ENCODE measurements around the gene RTN4RL1. TPM values are rescaled to one million over a fixed set of nuclear protein-coding genes. Genes with fewer than 3 reads are reported as not detected.
"Not testable (repeated sequence)": the region's sequence is repeated elsewhere in the genome, so short reads cannot be mapped to it uniquely, and the experiment has no call there.

Gene RTN4RL1
- total RNA-seq, 1 experiment from 2014 or later = 0.12 TPM

DNA sequence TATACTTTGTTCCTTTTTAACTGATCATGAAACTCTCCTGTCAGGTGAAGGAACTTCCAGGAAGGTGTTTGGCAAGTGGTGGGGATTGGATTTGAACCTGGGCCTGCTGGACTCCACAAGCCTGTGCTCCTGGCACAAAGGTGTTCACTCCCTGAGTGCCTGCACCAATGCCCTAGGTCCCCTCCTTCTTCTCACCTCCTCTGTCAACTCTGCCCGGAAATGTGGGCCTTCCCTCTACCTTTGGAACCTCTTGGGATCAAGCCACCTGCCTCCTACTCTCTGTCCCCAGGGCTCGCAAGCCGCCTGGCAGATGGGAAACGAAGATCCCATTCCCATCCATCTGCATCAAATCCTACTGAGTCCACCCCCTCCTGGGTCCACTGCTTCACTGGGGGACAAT lies 40.0 kb downstream of the RTN4RL1 start:
- DNase-seq (ENCODE audit: extremely low read depth, low read depth) = no peak

GRCh38 chr17:1982793-1983366 lies 42.3 kb downstream of the RTN4RL1 start:
- not testable (repeated sequence) for DNase-seq (ENCODE audit: extremely low read depth, low read depth)

DNA sequence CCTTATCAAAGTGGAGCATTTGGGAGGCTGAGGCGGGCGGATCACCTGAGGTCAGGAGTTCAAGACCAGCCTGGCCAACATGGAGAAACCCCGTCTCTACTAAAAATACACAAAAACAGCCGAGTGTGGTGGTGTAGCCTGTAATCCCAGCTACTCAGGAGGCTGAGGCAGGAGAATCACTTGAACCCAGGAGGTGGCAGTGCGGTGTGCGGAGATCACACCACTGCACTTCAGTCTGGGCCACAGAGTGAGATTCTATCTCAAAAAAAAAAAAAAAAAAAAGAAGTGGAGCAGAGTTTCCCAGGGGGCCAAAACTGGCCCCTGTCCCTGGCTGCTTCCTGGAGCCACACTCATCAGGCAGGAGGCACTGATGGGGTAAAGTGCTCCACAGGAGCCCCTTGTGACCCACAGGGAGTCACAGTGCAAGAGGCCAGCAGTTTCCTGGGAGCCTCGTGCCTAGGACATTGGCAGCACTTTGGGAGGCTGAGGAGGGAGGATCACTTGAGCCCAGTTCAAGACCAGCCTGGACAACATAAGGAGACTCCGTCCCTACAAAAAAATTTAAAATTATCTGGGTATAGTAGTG lies 44.4 kb downstream of the RTN4RL1 start:
- DNase-seq (ENCODE audit: extremely low read depth, low read depth) = no peak

GRCh38 chr17:1979182-1979985 lies 45.8 kb downstream of the RTN4RL1 start:
- DNase-seq (ENCODE audit: extremely low read depth, low read depth) = no peak

GRCh38 chr17:1978396-1978949 lies 46.7 kb downstream of the RTN4RL1 start:
- DNase-seq (ENCODE audit: extremely low read depth, low read depth) = no peak

- no peak for DNase-seq (ENCODE audit: extremely low read depth, low read depth)
Measured at GRCh38 chr17:1977583-1978395, 47.3 kb downstream of the RTN4RL1 start.

DNA sequence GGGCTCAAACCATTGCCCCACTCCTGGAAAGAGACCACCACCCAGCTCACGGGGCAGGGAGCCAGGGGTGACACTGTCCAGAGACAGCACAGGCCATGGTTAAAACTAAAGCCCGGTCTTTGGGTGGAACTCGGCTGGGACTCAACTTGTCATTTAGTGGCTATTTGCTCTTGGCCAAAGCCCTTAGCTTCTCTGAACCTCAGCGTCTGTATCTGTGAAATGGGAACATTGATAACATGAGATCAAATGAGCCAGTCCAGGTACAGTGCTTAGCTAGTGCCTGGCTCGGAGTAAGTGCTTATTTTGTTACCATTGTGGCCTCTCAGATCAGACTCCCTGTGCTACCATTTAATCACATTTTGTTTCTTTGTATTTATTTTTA lies 48.5 kb downstream of the RTN4RL1 start:
- no peak for DNase-seq (ENCODE audit: extremely low read depth, low read depth)

DNA sequence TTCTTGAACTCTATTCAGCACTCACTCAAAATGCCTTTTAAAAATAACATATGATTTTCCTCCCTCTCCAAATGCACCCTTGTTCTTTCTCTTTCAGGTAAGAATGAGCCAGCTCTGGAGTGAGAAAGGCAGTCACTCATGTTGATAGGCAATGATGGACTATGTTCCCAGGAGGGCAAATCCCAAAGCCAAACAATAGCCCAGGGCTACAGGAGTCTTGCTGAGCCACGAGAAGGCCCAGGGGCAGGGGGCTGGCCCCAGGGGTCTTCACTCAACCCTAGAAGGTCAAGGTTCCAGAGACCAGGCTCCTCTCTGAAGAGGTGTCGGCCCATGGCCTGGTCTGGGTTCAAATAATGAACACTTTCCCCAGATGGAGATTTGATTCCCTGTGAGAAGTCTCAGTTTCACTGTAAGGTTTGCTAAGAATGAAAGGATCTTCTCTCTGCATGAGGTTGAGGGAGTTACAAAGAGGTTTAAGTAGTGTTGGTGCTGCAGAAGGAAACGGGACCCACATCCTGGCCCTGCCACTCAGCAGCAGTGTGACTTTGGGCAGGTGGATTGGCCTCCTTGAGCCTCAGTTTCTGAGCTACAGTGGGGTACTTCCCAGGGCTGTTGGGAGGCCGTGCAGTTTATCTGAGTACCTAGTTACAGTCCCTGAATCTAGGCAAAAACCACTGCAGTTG lies 49.0 kb downstream of the RTN4RL1 start:
- DNase-seq (ENCODE audit: extremely low read depth, low read depth) = no peak

DNA sequence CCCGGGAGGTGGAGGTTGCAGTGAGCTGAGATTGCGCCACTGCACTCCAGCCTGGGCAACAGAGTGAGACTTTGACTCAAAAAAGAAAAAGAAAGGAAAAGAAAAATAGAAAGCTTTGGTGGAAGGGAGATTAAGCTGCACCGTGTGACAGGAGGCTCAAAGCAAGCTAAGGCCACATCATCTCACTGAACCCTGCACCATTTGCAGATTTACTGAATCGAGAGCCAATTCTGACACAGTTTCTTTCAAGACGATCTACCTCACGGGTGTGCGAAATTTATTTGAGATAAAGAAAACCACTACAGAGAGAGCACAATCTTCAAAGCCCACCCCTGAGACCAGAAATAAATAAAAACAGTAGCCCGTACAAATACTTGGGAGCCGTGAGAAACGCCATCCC lies 49.6 kb downstream of the RTN4RL1 start:
- no peak for DNase-seq (ENCODE audit: extremely low read depth, low read depth)

- no peak for DNase-seq (ENCODE audit: extremely low read depth, low read depth)
Measured at GRCh38 chr17:1972487-1973160, 52.5 kb downstream of the RTN4RL1 start.

DNA sequence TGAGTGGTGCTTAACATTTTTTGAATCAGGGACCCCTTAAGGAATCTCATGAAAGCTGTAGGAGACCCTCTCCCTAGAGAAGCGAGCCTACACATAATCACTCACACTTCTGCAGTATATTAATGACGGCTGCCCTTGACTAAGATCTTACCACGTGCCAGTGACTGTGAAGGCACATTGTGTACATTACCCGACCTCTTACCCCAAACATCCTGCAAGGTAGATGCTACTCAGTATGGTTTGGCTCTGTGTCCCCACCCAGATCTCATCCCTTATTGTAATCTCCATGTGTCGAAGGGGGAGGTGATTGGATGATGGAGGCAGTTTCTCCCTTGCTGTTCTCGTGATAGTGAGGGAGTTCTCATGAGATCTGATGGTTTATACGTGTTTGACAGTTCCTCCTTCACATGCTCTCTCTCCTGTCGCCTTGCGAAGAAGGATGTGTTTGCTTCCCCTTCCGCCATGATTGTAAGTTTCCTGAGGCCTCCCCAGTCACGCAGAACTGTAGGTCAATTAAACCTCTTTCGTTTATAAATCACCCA lies 54.2 kb downstream of the RTN4RL1 start:
- DNase-seq (ENCODE audit: extremely low read depth, low read depth) = no peak

DNA sequence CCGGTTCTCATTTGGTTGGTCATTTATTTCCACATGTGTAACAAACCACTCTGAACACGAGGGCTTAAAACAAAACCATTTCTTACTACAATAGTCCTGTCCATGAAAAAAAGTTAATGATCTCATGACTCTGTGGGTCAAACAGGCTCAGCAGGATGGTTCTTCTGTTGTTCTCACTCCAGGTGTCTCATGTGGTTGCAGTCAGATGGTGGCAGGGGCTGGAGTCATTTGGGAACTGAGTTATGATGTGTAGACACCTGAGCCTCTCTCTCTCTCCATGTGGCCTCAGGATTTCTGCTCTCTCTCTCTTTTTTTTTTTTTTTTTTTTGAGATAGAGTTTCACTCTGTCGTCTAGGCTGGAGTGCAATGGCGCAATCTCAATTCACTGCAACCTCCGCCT lies 55.4 kb downstream of the RTN4RL1 start:
- no peak for DNase-seq (ENCODE audit: extremely low read depth, low read depth)

- no peak for DNase-seq (ENCODE audit: extremely low read depth, low read depth)
Measured at GRCh38 chr17:1967213-1967612, 57.9 kb downstream of the RTN4RL1 start.

GRCh38 chr17:1966274-1967086 lies 58.7 kb downstream of the RTN4RL1 start:
- DNase-seq (ENCODE audit: extremely low read depth, low read depth) = no peak

- no peak for DNase-seq (ENCODE audit: extremely low read depth, low read depth)
Measured at GRCh38 chr17:1965556-1966273, 59.4 kb downstream of the RTN4RL1 start.

DNA sequence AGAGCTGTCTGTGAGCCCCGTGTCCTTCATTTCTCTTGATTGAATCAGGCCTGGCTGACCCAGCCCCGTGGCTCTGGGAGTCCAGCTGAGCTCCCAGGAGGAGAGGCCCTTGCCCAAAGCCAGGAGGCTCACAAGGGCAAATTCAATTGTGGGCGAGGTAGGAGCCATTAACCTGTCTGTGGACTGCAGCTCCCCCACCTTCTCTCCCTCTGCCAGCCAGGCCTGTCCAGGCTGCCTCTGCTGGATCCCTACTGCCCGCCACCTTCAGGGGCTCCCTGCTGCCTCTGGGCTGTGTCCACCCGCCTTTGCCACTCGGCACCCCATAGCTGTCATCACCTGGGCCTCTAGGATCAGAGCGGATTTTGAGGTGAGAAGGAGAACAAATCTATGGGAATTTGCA lies 61.9 kb downstream of the RTN4RL1 start:
- DNase-seq (ENCODE audit: extremely low read depth, low read depth) = no peak

- DNase-seq (ENCODE audit: extremely low read depth, low read depth) = no peak
Measured at GRCh38 chr17:1961189-1961588, 63.9 kb downstream of the RTN4RL1 start.

DNA sequence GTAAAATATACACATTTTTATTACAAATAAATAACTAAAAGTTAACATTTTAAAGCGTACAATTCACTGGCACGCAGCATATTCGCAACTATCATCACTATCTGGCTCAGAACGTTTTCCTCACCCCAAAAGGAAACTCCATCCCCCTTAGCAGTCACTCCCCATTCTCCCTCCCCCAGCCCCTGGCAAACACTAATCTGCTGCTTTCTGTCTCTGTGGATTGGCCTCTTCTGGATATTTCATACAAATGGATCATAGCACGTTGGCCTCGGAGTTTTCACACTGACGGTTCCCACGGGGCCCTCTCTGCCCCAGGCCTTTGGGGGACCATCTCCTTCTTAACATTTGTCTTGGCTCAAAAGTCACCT lies 64.6 kb downstream of the RTN4RL1 start:
- DNase-seq (ENCODE audit: extremely low read depth, low read depth) = no peak
